Gastrocnemius medialis (tissue), 4 donors: Measurements from ENCODE around the gene IGSF6.

Experiments
- POLR2A ChIP-seq, 2 donors: fragments of 450-650 bp; IDR thresholded peaks; one replicate each; pipeline ENCODE4 v1.6.1; 2017; ENCODE audit warnings: antibody characterized with exemption in 2 of 2, mild to moderate bottlenecking in 2 of 2, moderate library complexity in 2 of 2
- TF ChIP-seq, protein P1 (sequence below), 5 experiments: fragments of 450-650 bp in 3 of 5; fragments of 200-600 bp in 2 of 5; sonication (generic) in 2 of 5; IDR thresholded peaks in 4 of 5; conservative IDR thresholded peaks in 1 of 5; 1 replicate in 4 of 5; 2 replicates in 1 of 5; pipeline ENCODE4 v1.5.1; 2016 to 2019; ENCODE audit warnings: antibody characterized with exemption in 5 of 5, mild to moderate bottlenecking in 3 of 5, moderate library complexity in 3 of 5

DNA sequence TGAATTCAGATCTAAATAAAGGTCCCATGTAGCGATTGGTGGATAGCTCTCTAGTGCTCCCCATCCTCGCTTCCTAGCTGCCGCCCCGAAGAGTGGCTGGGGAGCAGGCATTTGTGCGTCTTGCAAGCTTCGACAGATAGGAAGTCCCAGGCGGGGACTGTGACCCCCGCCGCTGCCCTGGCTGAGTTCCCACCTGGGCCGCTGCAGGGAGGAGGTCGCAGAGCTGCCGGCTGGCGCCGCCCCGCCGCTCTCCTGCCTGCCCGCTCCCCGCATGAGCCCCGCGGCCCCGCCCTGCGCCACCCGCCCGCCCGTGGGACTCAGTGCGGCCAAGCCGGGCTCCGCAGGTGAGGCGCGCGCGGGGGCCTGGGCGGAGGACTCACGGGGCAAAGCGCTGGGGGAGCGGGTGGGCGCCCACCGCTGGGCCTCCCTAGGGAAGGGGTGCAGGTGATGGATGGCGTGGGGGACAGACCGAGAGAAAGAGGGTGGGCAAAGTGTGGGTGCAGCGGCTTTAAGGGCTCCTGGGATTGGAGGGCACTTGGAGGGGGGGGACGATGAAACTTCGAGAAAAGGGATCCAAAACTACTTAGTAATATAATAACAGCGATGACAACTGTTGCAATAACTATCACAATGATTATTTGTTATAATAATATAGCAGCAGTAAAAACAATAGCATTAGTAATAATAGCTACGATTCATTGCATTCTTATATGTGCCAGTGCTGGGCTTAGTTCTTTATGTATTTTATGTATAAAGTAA, 11.7 kb upstream of the IGSF6 start, which contains the start of gene OTOA:
- TF ChIP-seq, protein P1, sequence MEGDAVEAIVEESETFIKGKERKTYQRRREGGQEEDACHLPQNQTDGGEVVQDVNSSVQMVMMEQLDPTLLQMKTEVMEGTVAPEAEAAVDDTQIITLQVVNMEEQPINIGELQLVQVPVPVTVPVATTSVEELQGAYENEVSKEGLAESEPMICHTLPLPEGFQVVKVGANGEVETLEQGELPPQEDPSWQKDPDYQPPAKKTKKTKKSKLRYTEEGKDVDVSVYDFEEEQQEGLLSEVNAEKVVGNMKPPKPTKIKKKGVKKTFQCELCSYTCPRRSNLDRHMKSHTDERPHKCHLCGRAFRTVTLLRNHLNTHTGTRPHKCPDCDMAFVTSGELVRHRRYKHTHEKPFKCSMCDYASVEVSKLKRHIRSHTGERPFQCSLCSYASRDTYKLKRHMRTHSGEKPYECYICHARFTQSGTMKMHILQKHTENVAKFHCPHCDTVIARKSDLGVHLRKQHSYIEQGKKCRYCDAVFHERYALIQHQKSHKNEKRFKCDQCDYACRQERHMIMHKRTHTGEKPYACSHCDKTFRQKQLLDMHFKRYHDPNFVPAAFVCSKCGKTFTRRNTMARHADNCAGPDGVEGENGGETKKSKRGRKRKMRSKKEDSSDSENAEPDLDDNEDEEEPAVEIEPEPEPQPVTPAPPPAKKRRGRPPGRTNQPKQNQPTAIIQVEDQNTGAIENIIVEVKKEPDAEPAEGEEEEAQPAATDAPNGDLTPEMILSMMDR (IDR thresholded peaks at IDR 0.05 in 4 of 5, conservative IDR thresholded peaks at IDR 0.05 in 1 of 5): no peak
- TF ChIP-seq POLR2A (IDR thresholded peaks at IDR 0.05): no peak
